ENCODE results near the gene LIN7B. TPM values are rescaled to one million over a fixed set of nuclear protein-coding genes. Genes with fewer than 3 reads are reported as not detected.

Gene LIN7B
- total RNA-seq, 1 donor from 2014 or later = 23.8 TPM

DNA sequence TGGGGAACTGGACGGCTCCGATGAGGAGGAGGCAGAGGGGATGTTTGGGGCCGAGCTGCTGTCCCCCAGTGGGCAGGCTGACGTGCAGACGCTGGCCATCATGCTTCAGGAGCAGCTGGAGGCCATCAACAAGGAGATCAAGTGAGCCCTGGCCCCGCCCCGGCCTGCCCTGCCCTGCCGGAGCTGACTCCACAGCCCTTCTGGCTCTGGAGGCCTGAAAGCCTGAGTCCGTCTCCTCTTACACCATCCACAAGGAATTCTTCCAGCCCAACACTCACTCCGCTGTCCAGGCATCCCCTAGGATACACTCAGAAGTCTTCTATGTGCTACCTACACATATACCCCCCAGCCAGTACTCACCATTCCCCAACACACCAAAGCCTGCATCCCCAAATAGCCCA is 22.6 kb downstream of the LIN7B start:
- no peak for TF ChIP-seq POLR2A (IDR thresholded peaks at IDR 0.05)
- TF ChIP-seq, protein P1, sequence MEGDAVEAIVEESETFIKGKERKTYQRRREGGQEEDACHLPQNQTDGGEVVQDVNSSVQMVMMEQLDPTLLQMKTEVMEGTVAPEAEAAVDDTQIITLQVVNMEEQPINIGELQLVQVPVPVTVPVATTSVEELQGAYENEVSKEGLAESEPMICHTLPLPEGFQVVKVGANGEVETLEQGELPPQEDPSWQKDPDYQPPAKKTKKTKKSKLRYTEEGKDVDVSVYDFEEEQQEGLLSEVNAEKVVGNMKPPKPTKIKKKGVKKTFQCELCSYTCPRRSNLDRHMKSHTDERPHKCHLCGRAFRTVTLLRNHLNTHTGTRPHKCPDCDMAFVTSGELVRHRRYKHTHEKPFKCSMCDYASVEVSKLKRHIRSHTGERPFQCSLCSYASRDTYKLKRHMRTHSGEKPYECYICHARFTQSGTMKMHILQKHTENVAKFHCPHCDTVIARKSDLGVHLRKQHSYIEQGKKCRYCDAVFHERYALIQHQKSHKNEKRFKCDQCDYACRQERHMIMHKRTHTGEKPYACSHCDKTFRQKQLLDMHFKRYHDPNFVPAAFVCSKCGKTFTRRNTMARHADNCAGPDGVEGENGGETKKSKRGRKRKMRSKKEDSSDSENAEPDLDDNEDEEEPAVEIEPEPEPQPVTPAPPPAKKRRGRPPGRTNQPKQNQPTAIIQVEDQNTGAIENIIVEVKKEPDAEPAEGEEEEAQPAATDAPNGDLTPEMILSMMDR (IDR thresholded peaks at IDR 0.05) = no peak
- TF ChIP-seq POLR2AphosphoS5 (IDR thresholded peaks at IDR 0.05; ENCODE audit: insufficient read depth in 1 of 2, low read depth in 1 of 2) = peak in 1 of 2 donors; percentile 58
- H3K27ac ChIP-seq = no peak overlapping the region
- peak in 1 of 2 donors; percentile 87 for DNase-seq (ENCODE audit: extremely low spot score in 2 of 2)
- intact Hi-C loops (cut with DNase I) = loop anchor here (5.0 kb wide), 1 partner anchor 1614 kb away; no protein-coding TSS in a partner anchor
- no peaks in the 10 kb centered on the region for H3K9me3 ChIP-seq
- no peak overlapping the region for H3K4me3 ChIP-seq
- H3K4me1 ChIP-seq = peaks cover 18% of the 10 kb centered on the region
- H3K27me3 ChIP-seq = no peaks in the 10 kb centered on the region
- H3K36me3 ChIP-seq = no peaks in the 10 kb centered on the region

DNA sequence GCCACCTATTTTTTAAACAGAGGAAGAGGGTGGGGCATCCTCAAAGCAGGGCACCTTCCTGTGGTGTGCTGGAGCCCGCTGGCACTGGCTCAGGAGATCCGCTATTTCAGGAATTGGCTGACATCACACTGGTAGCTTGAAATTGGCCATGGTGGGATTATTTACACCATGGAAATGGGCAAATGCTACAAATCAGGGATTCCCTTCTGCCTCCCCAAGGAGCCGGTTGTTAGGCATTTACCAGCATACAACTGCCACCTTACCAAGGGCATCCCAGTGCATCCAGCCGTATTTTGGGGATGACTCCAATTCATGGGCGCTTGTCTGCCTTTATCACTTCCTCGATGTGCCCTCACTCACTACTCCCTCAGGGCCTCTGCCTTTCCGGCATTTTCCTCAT is 26.8 kb downstream of the LIN7B start:
- no peak for DNase-seq (ENCODE audit: extremely low spot score in 2 of 2)
- intact Hi-C loops (cut with DNase I) = loop anchor here (10.0 kb wide), 1 partner anchor 146 kb away; the partner anchor contains the start of genes GYS1 and RUVBL2
- H3K4me3 ChIP-seq = no peak overlapping the region
- H3K36me3 ChIP-seq = no peaks in the 10 kb centered on the region
- H3K9me3 ChIP-seq = no peaks in the 10 kb centered on the region
- H3K27ac ChIP-seq = no peak overlapping the region
- peaks cover 20% of the 10 kb centered on the region for H3K4me1 ChIP-seq
- TF ChIP-seq, protein P1 (IDR thresholded peaks at IDR 0.05) = no peak
- TF ChIP-seq POLR2AphosphoS5 (IDR thresholded peaks at IDR 0.05; ENCODE audit: insufficient read depth in 1 of 2, low read depth in 1 of 2) (no peak), POLR2A (IDR thresholded peaks at IDR 0.05) (no peak)
- no peaks in the 10 kb centered on the region for H3K27me3 ChIP-seq

DNA sequence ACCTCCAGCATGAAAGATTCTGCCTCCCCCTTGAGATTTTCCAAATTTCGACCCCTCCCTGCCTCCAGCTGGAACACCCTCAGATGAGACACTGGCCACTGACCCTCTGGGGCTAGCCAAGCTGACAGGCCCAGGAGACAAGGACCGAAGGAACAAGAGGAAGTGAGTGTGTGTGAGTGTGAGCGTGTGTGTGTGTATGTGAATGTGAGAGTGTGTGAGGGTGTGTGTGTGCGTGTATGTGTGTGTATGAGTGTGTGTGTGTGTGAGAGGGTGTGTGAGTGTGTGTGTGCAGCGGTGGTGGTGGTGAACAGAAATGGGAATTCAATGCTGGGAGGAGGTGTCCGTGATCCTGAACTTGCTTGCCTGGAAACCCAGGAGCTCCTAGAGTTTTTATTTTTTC is 27.2 kb downstream of the LIN7B start:
- no peak overlapping the region for H3K4me3 ChIP-seq
- no peaks in the 10 kb centered on the region for H3K27me3 ChIP-seq
- no peaks in the 10 kb centered on the region for H3K9me3 ChIP-seq
- TF ChIP-seq POLR2AphosphoS5 (IDR thresholded peaks at IDR 0.05; ENCODE audit: insufficient read depth in 1 of 2, low read depth in 1 of 2) (no peak), POLR2A (IDR thresholded peaks at IDR 0.05) (no peak)
- TF ChIP-seq, protein P1 (IDR thresholded peaks at IDR 0.05) = no peak
- DNase-seq (ENCODE audit: extremely low spot score in 2 of 2) = peak in 1 of 2 donors; percentile 79
- intact Hi-C loops (cut with DNase I) = loop anchor here (10.0 kb wide), 1 partner anchor 147 kb away; the partner anchor contains the start of genes GYS1 and RUVBL2
- no peaks in the 10 kb centered on the region for H3K36me3 ChIP-seq
- no peak overlapping the region for H3K27ac ChIP-seq
- H3K4me1 ChIP-seq = peaks cover 24% of the 10 kb centered on the region

DNA sequence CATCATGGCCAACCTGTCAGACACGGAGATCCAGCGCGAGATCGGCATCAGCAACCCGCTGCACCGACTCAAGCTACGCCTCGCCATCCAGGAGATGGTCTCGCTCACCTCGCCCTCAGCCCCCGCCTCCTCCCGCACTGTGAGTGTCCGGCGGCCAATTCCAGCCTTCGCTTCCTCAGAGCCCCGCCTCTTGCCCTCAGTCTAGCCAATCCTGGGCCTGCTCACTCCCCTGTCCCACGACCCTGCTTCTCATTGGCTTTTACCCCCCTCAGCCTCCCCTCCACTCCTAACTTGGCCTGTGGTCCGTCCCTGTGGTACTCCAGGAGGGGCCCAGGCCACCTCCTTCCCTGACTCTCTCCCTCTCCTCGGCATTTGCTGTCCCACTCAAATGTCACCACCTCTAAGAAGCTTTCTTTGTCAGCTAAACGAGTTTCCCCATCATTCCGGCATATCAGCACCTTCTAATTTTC is 28.7 kb downstream of the LIN7B start:
- H3K4me3 ChIP-seq = peak overlapping the region; percentile 38 to 42
- H3K9me3 ChIP-seq = no peaks in the 10 kb centered on the region
- TF ChIP-seq, protein P1 (IDR thresholded peaks at IDR 0.05) = no peak
- TF ChIP-seq POLR2AphosphoS5 (IDR thresholded peaks at IDR 0.05; ENCODE audit: insufficient read depth in 1 of 2, low read depth in 1 of 2) = peak; percentile 33 to 56
- no peaks in the 10 kb centered on the region for H3K27me3 ChIP-seq
- H3K4me1 ChIP-seq = peaks cover 25% of the 10 kb centered on the region
- peak in 1 of 2 donors; percentile 88 for DNase-seq (ENCODE audit: extremely low spot score in 2 of 2)
- H3K36me3 ChIP-seq = no peaks in the 10 kb centered on the region
- intact Hi-C loops (cut with DNase I) = loop anchor here (10.0 kb wide), 1 partner anchor 148 kb away; the partner anchor contains the start of genes GYS1 and RUVBL2
- no peak overlapping the region for H3K27ac ChIP-seq
